ENCODE data around the gene CDYL. TPM values are rescaled to one million over a fixed set of nuclear protein-coding genes. Genes with fewer than 3 reads are reported as not detected.
"Not testable (repeated sequence)": the region's sequence is repeated elsewhere in the genome, so short reads cannot be mapped to it uniquely, and the experiment has no call there.

CDYL gene
- total RNA-seq, 1 donor from 2014 or later, result 11.8 TPM

DNA sequence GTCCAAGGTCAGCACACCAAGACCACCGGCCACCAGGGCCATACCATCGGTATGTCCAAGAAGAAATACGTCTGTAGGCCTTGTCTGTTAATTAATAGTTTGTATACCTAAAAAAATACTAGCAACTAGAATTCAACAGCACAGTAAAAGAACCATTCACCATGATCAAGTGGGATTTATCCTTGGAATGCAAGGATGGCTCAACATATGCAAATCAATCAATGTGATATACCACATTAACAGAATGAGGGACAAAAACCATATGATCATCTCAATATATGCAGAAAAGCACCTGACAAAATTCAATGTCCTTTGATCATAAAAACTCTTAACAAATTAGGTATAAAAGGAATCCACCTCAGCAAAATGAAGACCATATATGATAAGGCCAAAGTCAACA, 203.2 kb downstream of the CDYL start:
- DNase-seq (ENCODE audit: low spot score), result no peak
- no peak for ATAC-seq

- ATAC-seq, result no peak
- DNase-seq (ENCODE audit: low spot score), result no peak
Measured at GRCh38 chr6:4981761-4982160, 205.6 kb downstream of the CDYL start.

- ATAC-seq, result no peak
- DNase-seq (ENCODE audit: low spot score), result no peak
Measured at GRCh38 chr6:4983322-4983721, 207.1 kb downstream of the CDYL start.

DNA sequence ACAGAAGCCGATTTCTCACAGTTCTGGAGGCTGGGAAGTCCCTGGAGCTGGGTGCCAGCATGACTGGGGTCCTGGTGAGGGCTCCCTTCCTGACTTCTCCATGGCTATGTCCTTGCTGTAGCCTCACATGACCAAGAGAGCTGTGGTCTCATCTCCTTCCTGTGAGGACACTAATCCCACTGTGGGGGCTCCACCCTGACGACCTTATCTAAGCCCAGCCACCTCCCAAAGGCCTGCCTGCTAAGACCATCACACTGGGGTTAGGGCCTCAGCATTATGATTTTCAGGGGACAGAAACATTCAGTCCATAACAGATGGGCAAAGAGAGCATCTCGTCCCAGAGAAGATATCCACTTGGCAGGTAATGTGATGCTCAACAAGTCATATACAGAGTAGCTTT, 210.8 kb downstream of the CDYL start:
- no peak for ATAC-seq
- DNase-seq (ENCODE audit: low spot score), result no peak

DNA sequence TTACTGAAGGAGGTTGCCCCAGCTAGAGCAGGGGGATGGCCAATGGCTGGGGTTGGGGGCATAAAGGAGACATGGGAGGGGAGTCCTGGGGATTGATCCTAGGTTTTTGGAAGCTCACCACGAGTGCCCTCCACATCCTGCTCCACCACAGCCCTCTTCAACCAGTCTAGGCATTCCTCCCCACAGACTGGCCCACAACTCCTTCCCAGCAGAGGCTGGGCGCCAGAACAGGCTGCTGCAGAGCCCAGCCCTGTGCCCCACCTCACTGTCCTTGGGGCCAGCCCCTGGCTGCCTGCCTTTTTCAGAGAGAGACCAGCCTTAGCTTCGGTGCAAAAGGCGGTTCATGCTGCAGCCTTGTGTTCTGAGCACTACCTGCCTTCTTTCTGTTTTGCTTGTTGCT, 211.2 kb downstream of the CDYL start:
- ATAC-seq, result no peak
- DNase-seq (ENCODE audit: low spot score), result no peak

GRCh38 chr6:4994741-4995140, 218.5 kb downstream of the CDYL start:
- ATAC-seq, result no peak

GRCh38 chr6:4997862-4998261, 221.7 kb downstream of the CDYL start:
- DNase-seq (ENCODE audit: low spot score), result no peak
- ATAC-seq, result no peak

More at GRCh38 chr6:4994741-4995140, 218.5 kb downstream of the CDYL start:
- no peak for DNase-seq (ENCODE audit: low spot score)

GRCh38 chr6:4999586-4999985, 223.4 kb downstream of the CDYL start:
- DNase-seq (ENCODE audit: low spot score) (no peak), ATAC-seq (no peak)

- ATAC-seq (peak; percentile 97), DNase-seq (ENCODE audit: low spot score) (peak; percentile 96)
Measured at GRCh38 chr6:5003604-5004372, 227.6 kb downstream of the CDYL start, which contains the start of gene RPP40. Gene RPP40, minus strand, starts transcription at chr6:5004037. Its CDS starts 35 bp downstream, at chr6:5004002.

DNA sequence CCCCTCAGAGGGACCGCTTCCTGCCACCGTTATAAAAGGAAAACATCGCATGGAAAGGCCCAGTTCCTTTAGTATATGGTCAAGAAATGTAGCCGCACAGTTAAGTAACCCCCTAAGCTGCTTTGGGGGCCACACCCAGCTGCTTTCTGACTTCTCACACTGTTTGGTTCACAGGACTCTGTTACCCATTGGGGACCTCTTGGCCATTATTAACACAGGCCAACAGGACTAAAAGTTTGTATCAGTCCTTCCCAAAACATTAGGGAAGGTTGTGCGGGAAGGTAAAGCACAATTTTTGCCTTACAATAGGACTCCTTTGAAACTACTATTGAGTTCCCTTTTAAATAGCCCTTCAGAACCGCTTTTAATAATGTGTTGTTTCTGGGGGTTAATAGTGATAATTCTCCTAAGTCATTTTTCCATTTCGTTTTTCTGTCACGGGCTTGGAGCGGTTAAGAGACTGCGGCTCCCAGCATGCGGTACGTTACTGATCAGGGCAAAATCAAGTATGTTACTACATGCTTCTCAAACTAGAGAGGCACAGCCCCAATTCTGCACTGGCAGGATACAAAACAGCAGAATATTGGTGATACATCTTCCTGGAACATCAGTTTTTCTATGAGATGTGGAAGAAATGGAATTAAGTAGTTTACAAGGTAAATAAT, 228.3 kb downstream of the CDYL start:
- DNase-seq (ENCODE audit: low spot score) (no peak), ATAC-seq (no peak)

DNA sequence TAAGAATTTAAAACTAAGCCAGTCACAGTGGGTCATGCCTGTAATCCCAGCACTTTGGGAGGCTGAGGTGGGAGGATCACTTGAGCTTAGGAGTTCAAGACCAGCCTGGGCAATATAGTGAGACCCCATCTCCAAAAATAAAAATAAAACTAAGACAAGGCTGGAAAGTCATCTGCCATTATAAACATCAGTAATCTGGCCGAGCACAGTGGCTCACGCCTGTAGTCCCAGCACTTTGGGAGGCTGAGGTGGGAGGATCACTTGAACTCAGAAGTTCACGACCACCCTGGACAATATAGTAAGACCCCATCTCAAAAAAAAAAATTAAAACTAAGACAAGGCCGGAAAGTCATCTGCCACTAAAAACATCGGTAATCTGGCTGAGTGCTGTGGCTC, 228.8 kb downstream of the CDYL start:
- not testable (repeated sequence) for ATAC-seq; DNase-seq (ENCODE audit: low spot score)

Other genes with a start within 250 kb of the CDYL start
- 3.5 TPM for gene RPP40, start 227.6 kb downstream of the CDYL start, total RNA-seq